GM10248 (cell line): ENCODE results near the gene TLE5.

Experiments
- CTCF ChIA-PET: fragments of 300-600 bp; sonication (Branson Sonifier 250); formaldehyde crosslinking; extraction: SDS; loops from one replicate; lab custom pipeline; 2021; ENCODE audit warnings: antibody characterized with exemption; lab: Yijun Ruan, JAX
- POLR2A ChIA-PET: fragments of 350-650 bp; sonication (Branson Sonifier 250); formaldehyde crosslinking; extraction: SDS; loops from one replicate; lab custom pipeline; 2020; ENCODE audit warnings: antibody characterized with exemption; lab: Yijun Ruan, JAX
- DNase-seq: peaks from one replicate; pipeline ENCODE4 v3.0.0; 2012; ENCODE audit errors: extremely low spot score
- TF ChIP-seq, protein P1 (sequence below): IDR thresholded peaks from 2 replicates; pipeline ENCODE4 v1.5.1; 2012; ENCODE audit warnings: mild to moderate bottlenecking, low read depth; ENCODE audit errors: extremely low read depth, missing control alignments, control extremely low read depth

Gene TLE5

DNA sequence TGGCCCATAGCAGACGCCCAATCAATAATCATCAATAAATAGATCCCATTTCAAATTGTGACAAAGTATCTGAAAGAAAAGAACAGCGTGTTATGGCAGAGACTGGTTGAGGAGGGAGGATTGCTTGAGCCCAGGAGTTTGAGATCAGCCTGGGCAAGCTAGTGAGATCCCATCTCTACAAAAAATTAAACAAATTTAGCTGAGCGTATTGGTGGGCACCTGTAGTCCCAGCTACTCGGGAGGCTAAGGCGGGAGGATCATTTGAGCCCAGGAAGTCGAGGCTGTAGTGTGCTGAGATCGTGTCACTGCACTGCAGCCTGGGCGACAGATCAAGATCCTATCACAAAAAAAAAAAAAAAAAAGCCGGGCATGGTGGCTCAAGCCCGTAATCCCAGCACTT is 25.5 kb upstream of the TLE5 start:
- ChIA-PET CTCF (interaction anchor here (1.3 kb wide), 1 partner anchor 137 kb away, joined by 3 read pairs; no protein-coding TSS in a partner anchor), POLR2A (no interaction called here)
- DNase-seq: no peak
- TF ChIP-seq, protein P1, sequence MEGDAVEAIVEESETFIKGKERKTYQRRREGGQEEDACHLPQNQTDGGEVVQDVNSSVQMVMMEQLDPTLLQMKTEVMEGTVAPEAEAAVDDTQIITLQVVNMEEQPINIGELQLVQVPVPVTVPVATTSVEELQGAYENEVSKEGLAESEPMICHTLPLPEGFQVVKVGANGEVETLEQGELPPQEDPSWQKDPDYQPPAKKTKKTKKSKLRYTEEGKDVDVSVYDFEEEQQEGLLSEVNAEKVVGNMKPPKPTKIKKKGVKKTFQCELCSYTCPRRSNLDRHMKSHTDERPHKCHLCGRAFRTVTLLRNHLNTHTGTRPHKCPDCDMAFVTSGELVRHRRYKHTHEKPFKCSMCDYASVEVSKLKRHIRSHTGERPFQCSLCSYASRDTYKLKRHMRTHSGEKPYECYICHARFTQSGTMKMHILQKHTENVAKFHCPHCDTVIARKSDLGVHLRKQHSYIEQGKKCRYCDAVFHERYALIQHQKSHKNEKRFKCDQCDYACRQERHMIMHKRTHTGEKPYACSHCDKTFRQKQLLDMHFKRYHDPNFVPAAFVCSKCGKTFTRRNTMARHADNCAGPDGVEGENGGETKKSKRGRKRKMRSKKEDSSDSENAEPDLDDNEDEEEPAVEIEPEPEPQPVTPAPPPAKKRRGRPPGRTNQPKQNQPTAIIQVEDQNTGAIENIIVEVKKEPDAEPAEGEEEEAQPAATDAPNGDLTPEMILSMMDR: no peak

DNA sequence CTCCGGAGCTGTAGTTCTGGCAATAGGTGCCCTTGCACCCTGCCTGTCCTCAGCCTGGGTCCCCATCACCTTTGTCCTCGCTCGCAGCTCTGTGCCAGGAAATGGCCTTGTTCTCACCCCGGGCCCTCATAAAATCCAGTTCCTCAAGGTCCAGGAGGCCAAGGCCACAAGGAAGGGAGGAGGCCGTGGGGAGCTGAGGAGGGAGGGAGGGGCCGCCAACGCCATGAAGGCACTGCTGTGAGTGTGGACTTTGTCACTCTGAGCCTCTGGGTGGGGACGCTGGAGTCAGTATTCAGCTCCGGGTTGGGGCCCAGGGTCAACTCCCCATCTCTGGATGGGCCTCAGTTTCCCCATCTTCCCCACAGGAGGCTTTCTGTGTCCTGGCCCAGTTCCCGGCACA is 22.6 kb upstream of the TLE5 start:
- ChIA-PET POLR2A (no interaction called here), CTCF (interaction anchor here (1.4 to 1.7 kb wide), 3 partner anchors 9 to 80 kb away, joined by 3 to 4 read pairs (median 3); no protein-coding TSS in a partner anchor)
- DNase-seq: no peak
- TF ChIP-seq, protein P1: no peak

DNA sequence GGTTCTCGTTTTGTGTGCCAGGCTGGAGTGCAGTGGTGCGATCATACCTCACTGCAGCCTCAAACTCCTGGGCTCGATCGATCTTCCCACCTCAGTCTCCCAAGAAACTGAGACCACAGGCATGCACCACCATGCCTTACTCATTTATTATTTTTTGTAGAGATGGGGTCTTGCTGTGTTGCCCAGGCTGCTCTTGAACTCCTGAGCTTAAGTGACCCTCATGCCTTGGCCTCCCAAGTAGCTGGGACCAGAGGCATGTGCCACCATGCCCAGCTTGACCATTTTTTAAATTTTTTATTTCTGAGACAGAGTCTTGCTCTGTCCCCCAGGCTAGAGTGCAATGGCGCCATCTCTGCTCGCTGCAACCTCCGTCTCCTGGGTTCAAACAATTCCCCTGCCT is 21.7 kb upstream of the TLE5 start:
- ChIA-PET POLR2A (interaction anchor here (0.7 kb wide), 2 partner anchors 87 to 142 kb away, joined by 5 to 6 read pairs; no protein-coding TSS in a partner anchor), CTCF (interaction anchor here (1.0 to 1.9 kb wide), 6 partner anchors 8 to 133 kb away, joined by 3 to 8 read pairs (median 4); no protein-coding TSS in a partner anchor)
- no peak for DNase-seq
- TF ChIP-seq, protein P1: no peak

DNA sequence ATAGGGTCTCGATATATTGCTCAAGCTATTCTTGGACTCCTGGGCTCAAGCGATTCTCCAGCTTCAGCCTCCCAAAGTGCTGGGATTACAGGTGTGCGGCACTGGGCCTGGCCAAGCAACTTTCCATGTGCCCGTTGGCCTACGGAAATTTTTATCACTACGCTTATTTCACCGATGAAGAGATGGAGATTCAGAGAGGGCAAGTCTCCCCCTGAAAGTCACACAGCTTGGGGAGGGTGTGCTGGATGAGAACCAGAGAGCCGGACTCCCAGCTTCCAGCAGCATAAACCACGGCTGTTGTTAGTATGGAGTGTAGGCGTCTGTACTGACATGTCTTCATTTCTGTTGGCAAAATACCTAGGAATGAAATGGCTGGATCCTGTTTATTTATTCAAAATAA is 20.0 kb upstream of the TLE5 start:
- POLR2A ChIA-PET: no interaction called here
- no peak for DNase-seq
- TF ChIP-seq, protein P1: no peak
- CTCF ChIA-PET: interaction anchor here (1.3 to 2.0 kb wide), 2 partner anchors 22 to 131 kb away, joined by 3 to 6 read pairs; no protein-coding TSS in a partner anchor

DNA sequence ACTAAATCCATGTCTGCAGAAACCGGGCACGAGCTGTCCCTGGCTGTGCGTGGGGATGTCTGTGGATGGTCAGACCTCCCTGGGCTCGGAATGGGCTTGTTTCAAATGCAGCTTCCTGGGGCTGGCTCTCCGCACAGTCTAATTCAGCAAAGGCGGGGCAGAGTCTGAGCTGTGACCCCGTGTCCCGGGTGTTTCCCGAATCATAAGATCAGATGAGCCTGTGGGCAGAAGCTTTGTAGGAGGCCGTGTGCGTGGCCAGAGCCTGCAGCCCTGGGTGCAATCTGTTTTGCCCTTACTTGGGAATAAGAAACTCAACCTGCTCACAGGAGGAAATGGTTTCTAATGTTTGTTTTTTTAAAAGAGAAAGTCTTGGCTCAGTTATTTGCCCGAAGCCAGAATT is 18.0 kb upstream of the TLE5 start:
- TF ChIP-seq, protein P1: no peak
- no peak for DNase-seq
- ChIA-PET CTCF (interaction anchor here (1.0 to 2.2 kb wide), 6 partner anchors 8 to 131 kb away, joined by 3 to 10 read pairs (median 5); no protein-coding TSS in a partner anchor), POLR2A (no interaction called here)

DNA sequence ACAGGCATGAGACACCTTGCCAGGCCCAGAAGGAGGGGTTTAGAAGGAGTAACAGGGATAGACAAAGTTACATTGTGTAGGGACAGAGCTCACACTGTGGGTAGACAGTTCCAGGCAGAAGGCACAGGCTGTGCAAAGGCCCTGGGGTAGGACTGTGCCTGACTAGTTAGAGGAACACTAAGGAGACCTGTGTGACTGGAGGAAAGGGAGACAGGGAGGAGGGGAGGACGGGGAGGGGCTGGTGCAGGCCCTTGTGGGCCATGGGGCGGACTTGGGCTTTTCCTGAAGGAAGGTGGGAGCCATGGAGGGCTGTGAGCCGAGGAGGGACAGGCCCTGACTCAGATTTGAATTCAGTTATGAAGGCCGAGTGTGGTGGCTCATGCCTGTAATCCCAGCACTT is 17.3 kb upstream of the TLE5 start:
- ChIA-PET CTCF (interaction anchor here (1.1 to 2.2 kb wide), 4 partner anchors 24 to 129 kb away, joined by 3 to 10 read pairs (median 6); no protein-coding TSS in a partner anchor), POLR2A (no interaction called here)
- TF ChIP-seq, protein P1: no peak
- no peak for DNase-seq
